ENCODE results near the gene PROZ. TPM values are rescaled to one million over a fixed set of nuclear protein-coding genes. Genes with fewer than 3 reads are reported as not detected.

The PROZ gene
- total and polyA plus RNA-seq, 5 experiments from 2014 or later, result not detected

GRCh38 chr13:113168211-113168610 lies 9.8 kb downstream of the PROZ start:
- POLR2A ChIA-PET, result no interaction called here
- no peak overlapping the region for H3K4me3 Mint-ChIP-seq
- peak overlapping the region in 3 of 10 donors; percentile 43 to 75 (median 53) for H3K27ac Mint-ChIP-seq
- ATAC-seq (no peak), DNase-seq (no peak)
- peaks cover 9 to 43% (median 20%) of the 10 kb centered on the region in 3 donors for H3K36me3 Mint-ChIP-seq
- H3K9me3 Mint-ChIP-seq, result peaks cover 0 to 9% (median 0%) of the 10 kb centered on the region in 9 donors
- no peaks in the 10 kb centered on the region for H3K27me3 Mint-ChIP-seq
- H3K4me1 Mint-ChIP-seq, result peaks cover 7 to 26% (median 16%) of the 10 kb centered on the region in 4 donors

DNA sequence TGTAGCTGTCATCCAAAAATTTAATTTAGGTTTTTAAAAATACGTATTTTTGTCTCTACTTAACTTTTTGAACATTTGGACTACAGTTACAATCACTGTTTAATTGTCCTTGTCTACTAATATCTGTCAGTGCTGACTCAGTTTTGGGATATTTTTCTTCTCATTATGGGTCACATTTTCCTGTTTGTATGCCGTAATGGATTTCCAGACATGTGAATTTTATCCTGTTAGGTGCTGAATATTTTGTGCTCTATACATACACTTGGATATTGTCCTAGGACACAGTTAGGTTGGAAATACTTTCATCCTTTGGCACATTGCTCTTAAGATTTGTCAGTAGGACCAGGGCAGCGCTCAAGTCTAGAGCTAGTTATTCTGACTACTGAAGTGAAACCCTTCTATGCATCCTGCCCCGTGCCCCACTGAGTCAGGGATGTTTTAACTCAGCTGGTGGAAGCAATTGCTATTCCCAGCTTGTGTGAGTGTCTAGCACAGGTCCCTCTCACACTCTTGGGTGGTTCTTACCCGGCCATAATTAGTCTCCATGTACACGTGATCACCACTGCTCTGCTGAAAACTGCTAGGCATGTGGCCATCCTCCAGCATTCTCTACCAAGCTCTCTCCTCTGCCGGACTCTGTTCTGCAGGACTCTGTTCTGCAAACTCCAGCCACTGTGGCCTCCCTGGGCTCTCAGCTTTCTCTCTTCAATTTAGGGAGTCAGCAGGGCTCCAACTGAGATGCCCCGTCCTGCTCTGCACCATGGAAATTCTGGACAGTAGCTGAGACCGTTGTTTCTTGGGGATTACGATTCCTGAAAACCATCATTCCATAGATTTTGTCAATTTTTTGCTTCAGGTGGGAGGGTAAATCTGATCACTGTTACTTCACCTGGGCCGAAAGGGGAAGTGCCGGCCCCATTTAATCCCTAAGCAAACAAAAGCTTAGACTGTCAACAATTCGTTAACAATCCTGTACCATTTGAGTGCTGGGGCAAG lies 11.1 kb downstream of the PROZ start:
- Mint-ChIP-seq H3K4me1 (peaks cover 3 to 21% (median 10%) of the 10 kb centered on the region in 4 donors), H3K4me3 (no peak overlapping the region), H3K27ac (peak overlapping the region in 2 of 10 donors; percentile 26 to 37), H3K9me3 (peaks cover 0 to 9% (median 0%) of the 10 kb centered on the region in 9 donors), H3K27me3 (no peaks in the 10 kb centered on the region), H3K36me3 (peaks cover 9 to 48% (median 20%) of the 10 kb centered on the region in 3 donors)
- ATAC-seq (no peak), DNase-seq (no peak)
- POLR2A ChIA-PET, result interaction anchor here (1.3 kb wide), 1 partner anchor 10 kb away, joined by 4 read pairs; no protein-coding TSS in a partner anchor

- DNase-seq, result no peak
- no peaks in the 10 kb centered on the region for H3K27me3 Mint-ChIP-seq
- ATAC-seq, result no peak
- no peak overlapping the region for H3K4me3 Mint-ChIP-seq
- peaks cover 0 to 26% (median 5%) of the 10 kb centered on the region in 4 donors for H3K4me1 Mint-ChIP-seq
- POLR2A ChIA-PET, result no interaction called here
- H3K36me3 Mint-ChIP-seq, result peaks cover 9 to 55% (median 25%) of the 10 kb centered on the region in 3 donors
- peaks cover 0 to 9% (median 0%) of the 10 kb centered on the region in 9 donors for H3K9me3 Mint-ChIP-seq
- H3K27ac Mint-ChIP-seq, result peak overlapping the region in 3 of 10 donors; percentile 38 to 86 (median 72)
Observed at GRCh38 chr13:113170511-113170910, 12.1 kb downstream of the PROZ start.

DNA sequence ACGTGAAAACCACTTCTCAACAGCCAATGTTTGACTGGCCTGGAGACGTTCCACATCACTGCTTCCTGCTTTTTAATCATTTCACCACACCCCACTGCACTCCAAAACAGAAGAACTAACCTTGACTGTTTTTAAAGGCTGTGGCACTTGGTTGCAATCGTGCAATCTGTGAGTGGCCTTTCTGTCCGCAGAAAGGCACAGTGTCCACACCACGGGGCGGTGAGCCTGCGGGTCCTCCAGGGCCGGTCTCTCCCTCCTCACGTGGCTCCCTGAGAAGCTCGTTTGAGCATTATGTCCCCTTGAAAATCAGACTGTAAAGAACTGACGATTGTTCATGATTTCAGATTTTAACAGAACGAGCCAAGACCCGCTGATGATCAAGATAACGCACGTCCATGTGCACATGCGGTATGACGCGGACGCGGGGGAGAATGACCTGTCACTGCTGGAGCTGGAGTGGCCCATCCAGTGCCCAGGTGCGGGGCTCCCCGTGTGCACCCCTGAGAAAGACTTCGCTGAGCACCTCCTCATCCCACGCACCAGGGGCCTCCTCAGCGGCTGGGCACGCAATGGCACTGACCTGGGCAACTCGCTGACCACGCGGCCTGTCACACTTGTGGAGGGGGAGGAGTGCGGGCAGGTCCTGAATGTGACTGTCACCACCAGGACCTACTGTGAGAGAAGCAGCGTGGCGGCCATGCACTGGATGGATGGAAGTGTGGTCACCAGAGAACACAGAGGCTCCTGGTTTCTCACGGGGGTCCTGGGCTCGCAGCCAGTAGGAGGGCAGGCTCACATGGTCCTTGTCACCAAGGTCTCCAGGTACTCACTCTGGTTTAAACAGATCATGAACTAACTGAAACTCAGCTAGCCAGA lies 13.0 kb downstream of the PROZ start:
- peak in 1 of 10 donors; percentile 59 for DNase-seq
- no peak overlapping the region for H3K4me3 Mint-ChIP-seq
- POLR2A ChIA-PET, result no interaction called here
- no peak for ATAC-seq
- H3K36me3 Mint-ChIP-seq, result peaks cover 9 to 61% (median 28%) of the 10 kb centered on the region in 3 donors
- H3K27ac Mint-ChIP-seq, result no peak overlapping the region
- H3K9me3 Mint-ChIP-seq, result peaks cover 0 to 9% (median 0%) of the 10 kb centered on the region in 9 donors
- H3K4me1 Mint-ChIP-seq, result peaks cover 5 to 32% (median 5%) of the 10 kb centered on the region in 4 donors
- no peaks in the 10 kb centered on the region for H3K27me3 Mint-ChIP-seq

- peaks cover 5 to 34% (median 6%) of the 10 kb centered on the region in 4 donors for H3K4me1 Mint-ChIP-seq
- DNase-seq, result no peak
- H3K27ac Mint-ChIP-seq, result peak overlapping the region in 1 of 10 donors; percentile 62
- POLR2A ChIA-PET, result interaction anchor here (0.5 kb wide), 1 partner anchor 697 kb away, joined by 3 read pairs; no protein-coding TSS in a partner anchor
- H3K27me3 Mint-ChIP-seq, result no peaks in the 10 kb centered on the region
- H3K4me3 Mint-ChIP-seq, result no peak overlapping the region
- H3K9me3 Mint-ChIP-seq, result peaks cover 0 to 9% (median 0%) of the 10 kb centered on the region in 9 donors
- no peak for ATAC-seq
- H3K36me3 Mint-ChIP-seq, result peaks cover 9 to 66% (median 26%) of the 10 kb centered on the region in 3 donors
Observed at GRCh38 chr13:113172419-113172926, 14.0 kb downstream of the PROZ start.

GRCh38 chr13:113176280-113176679 lies 17.8 kb downstream of the PROZ start:
- H3K27ac Mint-ChIP-seq, result peak overlapping the region; percentile 56 to 94 (median 87)
- H3K4me1 Mint-ChIP-seq, result peaks cover 5 to 40% (median 7%) of the 10 kb centered on the region in 4 donors
- H3K27me3 Mint-ChIP-seq, result no peaks in the 10 kb centered on the region
- POLR2A ChIA-PET, result no interaction called here
- peaks cover 0 to 2% (median 0%) of the 10 kb centered on the region in 9 donors for H3K9me3 Mint-ChIP-seq
- DNase-seq (peak in 1 of 10 donors; percentile 35), ATAC-seq (peak in 1 of 2 donors; percentile 38)
- H3K36me3 Mint-ChIP-seq, result peaks cover 0 to 76% (median 37%) of the 10 kb centered on the region in 3 donors
- peak overlapping the region in 4 of 10 donors; percentile 17 to 59 (median 36) for H3K4me3 Mint-ChIP-seq

DNA sequence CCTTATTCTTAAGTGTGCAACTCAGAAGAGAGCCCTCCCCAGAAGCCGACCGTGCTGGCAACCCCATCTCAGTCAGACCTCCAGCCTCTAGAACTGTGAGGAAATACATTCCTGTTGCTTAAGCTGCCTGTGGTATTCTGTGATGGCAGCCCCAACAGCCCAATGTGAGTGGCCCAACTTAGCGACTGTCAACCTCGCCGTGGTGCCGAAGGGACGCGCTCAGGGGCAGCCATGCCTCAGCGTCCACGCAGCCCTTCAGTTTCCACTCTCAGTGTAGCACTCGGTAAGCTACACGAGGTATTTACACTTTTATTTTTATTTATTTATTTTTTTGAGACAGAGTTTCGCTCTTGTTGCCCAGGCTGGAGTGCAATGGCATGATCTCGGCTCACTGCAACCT lies 18.4 kb downstream of the PROZ start:
- Mint-ChIP-seq H3K9me3 (peaks cover 0 to 2% (median 0%) of the 10 kb centered on the region in 9 donors), H3K27me3 (no peaks in the 10 kb centered on the region), H3K4me1 (peaks cover 5 to 40% (median 7%) of the 10 kb centered on the region in 4 donors), H3K27ac (peak overlapping the region in 1 of 10 donors; percentile 94), H3K36me3 (peaks cover 0 to 76% (median 35%) of the 10 kb centered on the region in 3 donors), H3K4me3 (no peak overlapping the region)
- no peak for DNase-seq
- POLR2A ChIA-PET, result no interaction called here
- no peak for ATAC-seq

DNA sequence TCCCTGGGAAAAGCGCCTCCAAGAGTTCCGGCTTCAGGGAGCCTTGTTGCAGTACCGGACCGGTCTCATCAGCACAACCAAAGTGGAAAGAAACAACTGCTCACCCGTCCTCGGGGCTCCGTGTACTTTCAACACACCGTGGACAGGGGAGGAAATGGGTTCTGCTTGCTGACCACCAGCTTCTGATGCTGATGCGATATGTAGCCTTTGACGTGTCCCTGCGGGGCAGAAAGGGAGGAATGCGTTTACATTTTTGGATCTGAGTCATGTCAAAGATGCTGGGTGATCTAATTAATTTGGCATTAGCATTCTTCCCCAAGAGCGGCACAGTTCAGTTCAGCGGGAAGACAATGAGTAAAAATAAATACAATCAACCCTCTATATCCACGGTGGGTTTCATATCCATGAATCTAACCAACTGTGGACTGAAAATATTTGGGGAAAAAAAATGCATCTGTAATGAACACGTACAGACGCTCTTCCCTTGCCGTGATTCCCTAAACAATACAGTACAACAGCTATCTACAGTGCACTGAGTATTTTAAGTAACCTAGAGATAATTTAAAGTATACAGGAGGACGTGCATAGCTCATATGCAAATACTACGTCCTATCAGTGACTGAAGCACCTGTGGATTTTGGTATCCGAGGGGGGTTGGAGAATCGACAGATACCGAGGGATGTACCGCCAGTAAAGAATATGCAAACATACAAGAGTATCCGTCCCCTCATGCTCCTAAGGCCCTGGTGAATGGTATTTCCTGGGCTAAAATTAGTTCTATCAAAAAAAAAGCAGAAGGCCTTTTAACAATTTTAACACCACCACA lies 19.8 kb downstream of the PROZ start:
- Mint-ChIP-seq H3K9me3 (peaks cover 0 to 2% (median 0%) of the 10 kb centered on the region in 9 donors), H3K27me3 (no peaks in the 10 kb centered on the region), H3K4me3 (no peak overlapping the region), H3K36me3 (peaks cover 0 to 75% (median 36%) of the 10 kb centered on the region in 3 donors), H3K4me1 (peaks cover 4 to 46% (median 6%) of the 10 kb centered on the region in 4 donors), H3K27ac (peak overlapping the region in 3 of 10 donors; percentile 46 to 81 (median 61))
- POLR2A ChIA-PET, result no interaction called here
- no peak for ATAC-seq
- DNase-seq, result no peak

- Mint-ChIP-seq H3K27me3 (no peaks in the 10 kb centered on the region), H3K27ac (peak overlapping the region in 1 of 10 donors; percentile 46)
Observed at GRCh38 chr13:113178896-113179167, 20.4 kb downstream of the PROZ start.

DNA sequence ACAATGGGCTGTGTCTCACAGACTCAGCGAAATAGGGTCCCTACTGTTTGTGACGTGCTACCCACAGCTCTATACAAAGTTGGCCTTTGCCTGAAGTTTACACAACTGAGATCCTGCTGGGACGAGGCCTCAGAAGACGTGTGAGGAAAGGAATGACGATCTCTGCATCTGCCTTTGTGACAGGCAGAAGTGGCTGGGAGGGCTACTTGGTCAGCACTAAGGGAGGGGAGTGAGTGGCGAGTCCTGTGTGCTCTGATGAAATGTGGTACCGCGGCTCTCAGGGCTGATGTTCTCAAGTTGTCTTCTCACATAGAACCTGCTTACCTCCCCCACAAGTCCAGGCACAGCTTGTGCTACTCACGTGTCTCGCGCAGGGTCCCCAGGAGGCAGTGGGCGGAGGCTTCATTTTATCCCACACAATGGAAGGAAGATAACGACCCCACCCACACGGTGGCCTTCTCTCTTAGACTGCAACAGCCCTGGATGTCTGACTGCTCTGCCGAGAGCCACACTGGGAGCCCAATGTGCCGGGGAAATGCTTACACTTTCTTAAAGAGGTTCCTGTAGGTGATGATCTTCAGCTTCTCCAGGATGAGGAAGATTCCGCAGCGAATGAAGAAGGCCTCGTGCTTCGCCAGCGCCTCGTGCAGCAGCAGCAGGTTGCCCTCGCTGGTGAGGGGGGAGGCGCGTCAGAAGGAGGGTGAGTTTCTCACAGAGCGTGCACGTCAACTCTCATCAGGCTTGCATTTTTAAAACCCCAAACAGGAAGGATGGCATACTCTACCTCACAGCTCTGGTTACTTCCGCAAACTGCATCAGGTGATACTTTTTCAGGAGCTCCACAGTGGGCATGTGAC lies 21.2 kb downstream of the PROZ start:
- ATAC-seq, result no peak
- no peaks in the 10 kb centered on the region for H3K27me3 Mint-ChIP-seq
- DNase-seq, result peak in 1 of 10 donors; percentile 23
- H3K27ac Mint-ChIP-seq, result peak overlapping the region in 8 of 10 donors; percentile 12 to 91 (median 78)
- peaks cover 0 to 81% (median 41%) of the 10 kb centered on the region in 3 donors for H3K36me3 Mint-ChIP-seq
- H3K4me1 Mint-ChIP-seq, result peaks cover 7 to 51% (median 8%) of the 10 kb centered on the region in 4 donors
- POLR2A ChIA-PET, result interaction anchor here (1.9 kb wide), 1 partner anchor 30 kb away, joined by 6 read pairs; the partner anchor contains the start of genes CUL4A and PCID2
- H3K9me3 Mint-ChIP-seq, result peaks cover 0 to 2% (median 0%) of the 10 kb centered on the region in 9 donors
- peak overlapping the region in 2 of 10 donors; percentile 48 to 52 for H3K4me3 Mint-ChIP-seq

More at GRCh38 chr13:113178896-113179167, 20.4 kb downstream of the PROZ start:
- DNase-seq (no peak), ATAC-seq (no peak)
- POLR2A ChIA-PET, result no interaction called here
- peaks cover 0 to 81% (median 41%) of the 10 kb centered on the region in 3 donors for H3K36me3 Mint-ChIP-seq
- no peak overlapping the region for H3K4me3 Mint-ChIP-seq
- peaks cover 0 to 2% (median 0%) of the 10 kb centered on the region in 9 donors for H3K9me3 Mint-ChIP-seq
- peaks cover 7 to 50% (median 8%) of the 10 kb centered on the region in 4 donors for H3K4me1 Mint-ChIP-seq
